Activated naive CD8-positive, alpha-beta T cell treated with anti-CD3 and anti-CD28 coated beads, Interleukin-2, amount 50 U/mL, for 16 hours (primary cell): Measurements from ENCODE around the gene CST2.
"Not testable (repeated sequence)": the region's sequence is repeated elsewhere in the genome, so short reads cannot be mapped to it uniquely, and the experiment has no call there.

Experiments
- DNase-seq: peaks from one replicate; pipeline ENCODE4 v3.0.0-alpha.2; 2020; ENCODE audit warnings: low read depth, low spot score

The CST2 gene

DNA sequence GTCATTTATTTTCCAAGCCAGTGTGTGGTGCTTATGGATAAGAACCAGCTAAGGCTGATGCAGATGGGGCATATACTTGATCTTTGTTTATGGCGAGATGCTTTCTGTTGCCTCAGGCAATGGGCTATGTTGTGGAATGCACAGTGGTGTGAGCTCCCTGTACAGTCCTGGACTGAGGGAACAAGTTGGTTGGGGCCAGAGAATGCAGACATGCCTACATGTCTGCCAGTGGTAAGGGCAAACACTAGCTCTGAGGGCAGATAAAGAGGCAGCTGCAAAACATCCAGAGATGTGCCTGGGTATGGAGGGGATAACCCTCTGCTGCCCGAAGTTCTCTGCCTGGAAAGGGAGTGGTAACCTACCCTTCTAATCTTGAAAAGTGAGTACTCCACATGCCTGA lies 16.2 kb downstream of the CST2 start:
- not testable (repeated sequence) for DNase-seq

GRCh38 chr20:23800865-23801264 lies 25.7 kb downstream of the CST2 start:
- no peak for DNase-seq

- DNase-seq = not testable (repeated sequence)
Observed at GRCh38 chr20:23799216-23799847, 27.2 kb downstream of the CST2 start.

DNA sequence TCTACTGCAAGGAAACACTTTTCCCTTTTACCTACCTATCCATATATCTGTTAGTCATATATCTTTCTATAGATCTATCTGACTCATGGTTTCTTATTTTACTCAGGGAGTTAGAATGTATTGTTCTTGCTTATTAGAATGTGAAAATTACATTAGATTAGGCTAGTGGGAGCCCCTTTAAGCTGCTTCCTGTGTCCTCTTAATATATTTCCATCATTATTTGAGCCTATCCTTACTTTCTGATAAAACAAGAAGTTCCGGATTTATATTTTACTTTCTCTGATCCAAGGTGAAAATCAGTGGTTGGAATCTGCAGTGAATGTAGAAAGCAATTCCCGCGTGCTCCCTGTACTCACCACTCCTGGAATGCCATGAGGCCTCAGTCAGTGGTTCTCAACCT lies 31.0 kb downstream of the CST2 start:
- no peak for DNase-seq

DNA sequence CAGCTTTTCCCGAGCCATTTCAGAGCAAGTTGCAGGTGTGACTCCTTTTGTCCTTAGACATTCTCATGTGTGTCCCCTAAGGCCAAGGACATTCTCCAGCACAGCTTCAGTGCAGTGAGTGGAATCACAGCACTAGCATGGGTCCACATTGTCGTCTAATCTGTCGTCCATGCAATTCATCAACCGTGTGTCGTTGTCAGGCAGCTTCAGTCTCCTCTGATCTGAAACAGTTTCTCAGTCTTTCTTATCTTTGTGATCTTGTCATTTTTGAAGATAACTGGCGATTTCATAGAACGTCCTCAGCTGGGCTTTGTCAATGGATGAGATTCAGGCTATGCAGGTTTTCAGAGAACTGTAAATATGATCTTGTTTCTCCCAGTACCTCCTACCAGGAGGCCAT lies 31.7 kb downstream of the CST2 start:
- no peak for DNase-seq

- no peak for DNase-seq
Observed at GRCh38 chr20:23794065-23794464, 32.5 kb downstream of the CST2 start.

- DNase-seq = no peak
Observed at GRCh38 chr20:23783447-23783846, 43.1 kb downstream of the CST2 start.

- DNase-seq = no peak
Observed at GRCh38 chr20:23782366-23782983, 44.1 kb downstream of the CST2 start.

GRCh38 chr20:23778676-23779075 lies 47.9 kb downstream of the CST2 start:
- not testable (repeated sequence) for DNase-seq

DNA sequence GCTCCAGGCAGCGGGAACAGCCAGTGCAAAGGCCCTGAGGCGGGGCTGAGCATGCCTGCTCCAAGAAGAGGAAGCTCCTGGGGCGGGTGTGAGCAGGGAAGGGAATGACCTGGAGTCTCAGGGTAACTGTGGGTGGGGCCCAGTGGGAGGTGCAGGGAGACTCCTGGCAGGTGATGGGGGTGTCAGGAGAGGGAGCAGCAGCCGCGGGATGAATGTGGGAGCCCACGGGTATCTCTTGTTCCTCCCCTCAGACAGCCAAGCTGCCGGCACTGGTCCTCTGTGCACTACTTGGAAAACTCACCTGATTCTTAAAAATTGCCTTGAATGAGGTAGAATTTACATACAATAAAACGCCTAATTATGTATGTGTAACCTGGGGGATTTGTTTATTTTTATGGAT lies 49.1 kb downstream of the CST2 start:
- DNase-seq = not testable (repeated sequence)

GRCh38 chr20:23776067-23776771 lies 50.3 kb downstream of the CST2 start:
- DNase-seq = no peak

GRCh38 chr20:23774081-23774480 lies 52.4 kb downstream of the CST2 start:
- no peak for DNase-seq
